Spleen (tissue), 7 donors: ENCODE results near the gene OR8K5.

ENCODE experiments used
- CTCF ChIP-seq, 11 experiments: fragments of 200-600 bp in 7 of 11; fragments of 450-650 bp in 4 of 11; sonication (generic) in 4 of 11; IDR thresholded peaks in 8 of 11; conservative IDR thresholded peaks in 3 of 11; 1 replicate in 7 of 11; 2 replicates in 4 of 11; pipeline versions ENCODE4 v1.4.0 to v1.8.0; 2016 to 2021; ENCODE audit warnings: antibody characterized with exemption in 11 of 11, inconsistent platforms in 4 of 11, mild to moderate bottlenecking in 1 of 11
- POLR2A ChIP-seq, 3 donors: fragments of 450-650 bp; IDR thresholded peaks; one replicate each; pipeline ENCODE4 v1.5.1; 2017; ENCODE audit warnings: antibody characterized with exemption in 3 of 3, mild to moderate bottlenecking in 1 of 3
- POLR2AphosphoS5 ChIP-seq, 3 donors: sonication (generic); formaldehyde crosslinking; IDR thresholded peaks; one replicate each; pipeline ENCODE4 v1.5.1; 2017; ENCODE audit warnings: antibody characterized with exemption in 3 of 3
- donor health status: DM: no; HTN: no; CAD: no; lungs with moderate emphysema.
- donor health status: DM: no; HTN: no; CAD: no.
- donor health status: DM: no; HTN: no; CAD: no.

GRCh38 chr11:56122073-56122472, 38.0 kb downstream of the OR8K5 start, which contains the start of gene OR8H3:
- TF ChIP-seq POLR2A (IDR thresholded peaks at IDR 0.05) (no peak), CTCF (IDR thresholded peaks at IDR 0.05 in 8 of 11, conservative IDR thresholded peaks at IDR 0.05 in 3 of 11) (no peak), POLR2AphosphoS5 (IDR thresholded peaks at IDR 0.05) (no peak)
